GM19035 (cell line): ENCODE data around the gene ATIC.

Source experiments
- ATAC-seq: cut with Tn5 transposase; IDR thresholded peaks from one replicate; pipeline ENCODE4 v1.9.1; 2021; ENCODE audit not compliant: unreplicated experiment

ATIC gene

DNA sequence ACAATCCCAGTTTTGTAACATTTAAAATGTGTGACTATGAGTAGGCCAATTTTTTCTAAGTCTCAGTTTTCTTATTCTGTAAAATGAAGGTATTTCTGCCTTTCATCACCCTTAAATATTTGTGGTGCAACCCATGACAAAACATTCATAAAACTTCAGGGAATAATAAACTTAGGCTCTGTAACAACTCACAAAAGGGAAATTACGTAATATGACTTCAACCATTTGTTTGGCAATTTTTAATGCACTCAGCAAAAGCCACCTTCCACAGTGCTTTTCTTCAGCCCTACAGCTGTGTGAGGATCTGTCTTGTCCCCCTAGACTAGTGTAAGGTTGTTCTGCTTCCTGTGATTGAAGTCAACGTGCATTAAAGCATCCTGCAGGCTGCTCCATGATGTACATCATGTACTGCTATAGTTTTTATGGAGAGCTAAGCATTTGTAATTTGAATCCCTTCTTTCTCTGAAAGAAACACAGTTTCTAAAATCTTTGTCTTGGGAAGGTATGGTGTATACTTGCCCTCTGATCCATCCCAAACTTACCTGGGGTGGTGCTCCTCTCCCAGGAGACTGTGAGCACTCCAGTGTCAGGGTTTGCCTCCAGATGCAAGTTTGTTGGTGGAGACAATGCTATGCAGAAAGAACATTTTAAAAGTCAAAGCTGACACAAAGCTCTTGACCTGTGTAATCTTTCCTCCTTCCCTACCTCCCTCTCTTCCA is 84.9 kb downstream of the ATIC start:
- ATAC-seq, result no peak

DNA sequence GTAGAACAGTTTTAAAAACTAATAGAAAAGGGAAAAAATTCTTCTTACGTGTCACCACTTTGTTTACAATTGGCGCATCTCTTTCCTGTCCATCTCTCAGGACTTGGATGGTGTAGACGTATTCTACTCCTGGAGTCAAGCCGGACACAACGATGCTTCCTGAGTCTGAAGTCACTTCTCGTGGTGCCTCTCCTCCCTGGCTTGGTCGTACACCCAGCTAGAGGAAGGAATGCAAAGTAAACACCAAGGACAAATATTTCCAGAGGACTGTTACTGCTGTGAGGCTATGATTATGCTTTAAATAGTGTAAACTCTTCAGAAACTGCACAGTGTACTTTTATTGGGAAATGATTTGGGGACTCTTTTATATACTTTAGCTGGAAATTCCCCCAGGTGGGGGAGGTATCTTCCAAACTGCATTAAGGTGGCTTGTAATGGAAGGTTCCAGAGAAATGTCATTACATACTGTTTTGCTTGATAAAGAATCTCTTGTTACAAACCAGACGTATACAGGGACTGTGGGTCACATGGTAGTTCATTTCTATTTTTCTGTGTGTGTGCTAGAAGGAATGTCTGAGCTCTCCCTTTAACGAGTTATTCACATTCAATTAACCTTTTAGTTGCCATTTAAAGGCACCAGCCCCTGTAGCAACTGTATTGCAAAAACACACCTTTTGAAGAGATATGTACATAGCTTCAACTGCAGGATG is 85.9 kb downstream of the ATIC start:
- ATAC-seq, result no peak

- ATAC-seq, result no peak
Observed at GRCh38 chr2:215399067-215399716, 87.3 kb downstream of the ATIC start.
